K562 (cell line): ENCODE measurements around the gene SORT1. TPM values are rescaled to one million over a fixed set of nuclear protein-coding genes. Genes with fewer than 3 reads are reported as not detected.

Experiments used
- BHLHE40 ChIP-seq: IDR thresholded peaks from 2 replicates; pipeline ENCODE4 v1.6.1; 2011; ENCODE audit warnings: low read length, improper control_type of control experiment
- CCNT2 ChIP-seq: IDR thresholded peaks from 2 replicates; pipeline ENCODE4 v1.6.1; 2011; ENCODE audit warnings: borderline replicate concordance, low read depth, mild to moderate bottlenecking, moderate library complexity, mixed read lengths, low read length; ENCODE audit not compliant: insufficient read length; ENCODE audit errors: extremely low read depth
- CTBP1 ChIP-seq: fragments of 450-650 bp; IDR thresholded peaks from 2 replicates; pipeline ENCODE4 v1.6.1; 2016; ENCODE audit warnings: borderline replicate concordance
- CXXC5 ChIP-seq: fragments of 250-450 bp; sonication (Bioruptor Pico); IDR thresholded peaks from 2 replicates; pipeline ENCODE4 v1.8.0; 2022; ENCODE audit warnings: inconsistent platforms, mild to moderate bottlenecking, moderate library complexity
- GTF2E2 ChIP-seq: fragments of 200-800 bp; sonication (Bioruptor generic); IDR thresholded peaks from 2 replicates; pipeline ENCODE4 v1.6.1; 2016; ENCODE audit warnings: missing genetic modification characterization, missing compliant biosample characterization
- HDGF ChIP-seq: fragments of 450-650 bp; IDR thresholded peaks from 2 replicates; pipeline ENCODE4 v1.6.1; 2016
- KDM2B ChIP-seq: fragments of 250-450 bp; sonication (Bioruptor Pico); IDR thresholded peaks from 2 replicates; pipeline ENCODE4 v1.8.0; 2021; ENCODE audit warnings: mild to moderate bottlenecking, moderate library complexity
- MAFK ChIP-seq: IDR thresholded peaks from 2 replicates; pipeline ENCODE4 v1.6.1; 2011; ENCODE audit warnings: low read length, improper control_type of control experiment
- MBD2 ChIP-seq: sonication (generic); IDR thresholded peaks from 2 replicates; pipeline ENCODE4 v1.6.1; 2016; ENCODE audit warnings: low read depth, borderline replicate concordance
- MYBL2 ChIP-seq, 2 experiments: fragments of 450-650 bp in 1 of 2; sonication (generic) in 1 of 2; formaldehyde crosslinking in 1 of 2; IDR thresholded peaks; 2 replicates each; pipeline versions ENCODE4 v1.6.1 to v1.8.1; 2017 to 2022; ENCODE audit warnings: borderline replicate concordance in 1 of 2, inconsistent platforms in 1 of 2, low read depth in 1 of 2, mild to moderate bottlenecking in 1 of 2, missing genetic modification reagents in 1 of 2, moderate library complexity in 1 of 2
- PML ChIP-seq: IDR thresholded peaks from 2 replicates; pipeline ENCODE4 v1.6.1; 2012; ENCODE audit warnings: low read length, inconsistent platforms
- SAP30 ChIP-seq: fragments of 200-600 bp; sonication (generic); IDR thresholded peaks from 2 replicates; pipeline ENCODE4 v1.6.1; 2012; ENCODE audit warnings: borderline replicate concordance, low read depth, mild to moderate bottlenecking, moderate library complexity, low read length, control low read depth, inconsistent platforms; ENCODE audit not compliant: insufficient read depth, poor library complexity, severe bottlenecking
- SRSF1 ChIP-seq: fragments of 200-400 bp; formaldehyde crosslinking; IDR thresholded peaks from 2 replicates; pipeline ENCODE4 v1.6.1; 2017; ENCODE audit warnings: mild to moderate bottlenecking, low read depth, low read length, moderate library complexity
- ZNF41 ChIP-seq: fragments of 250-450 bp; sonication (Bioruptor Pico); conservative IDR thresholded peaks from 2 replicates; pipeline ENCODE4 v1.4.0; 2020; ENCODE audit warnings: mild to moderate bottlenecking
- ZNF76 ChIP-seq: fragments of 250-450 bp; sonication (Bioruptor Pico); IDR thresholded peaks from 2 replicates; pipeline ENCODE4 v1.4.0; 2020; ENCODE audit warnings: mild to moderate bottlenecking, moderate library complexity, borderline replicate concordance
- polyA plus RNA-seq, 8 experiments: library from polyadenylated mRNA; depleted of rRNA in 4 of 8; stranded (reverse) in 5 of 8; unstranded in 3 of 8; fragments of >200 nt; fragmentation: Nextera tagmentation in 2 of 8; fragmentation: Illumina TruSeq in 1 of 8; extraction: Ambion mirVana in 2 of 8; extraction: Trizol in 1 of 8; gene quantifications; 2 replicates each; pipeline versions ENCODE4 v1.2.1 to v1.2.3, GENCODE V29; 2011 to 2014; ENCODE audit warnings: inconsistent platforms in 1 of 8, missing spikeins in 1 of 8
- total RNA-seq, 7 experiments: library from RNA; depleted of rRNA in 6 of 7; stranded (reverse); fragments of >200 nt in 6 of 7; fragmentation: Illumina TruSeq in 2 of 7; extraction: Trizol in 2 of 7; gene quantifications; 2 replicates each; pipeline versions ENCODE4 v1.2.1 to v1.2.3, GENCODE V29; 2011 to 2021; ENCODE audit warnings: low replicate concordance in 1 of 7
- TF ChIP-seq, protein P1 (sequence below): fragments of 450-650 bp; IDR thresholded peaks from 2 replicates; pipeline ENCODE4 v1.6.1; 2016
- TF ChIP-seq, protein P2 (sequence below): sonication (generic); formaldehyde crosslinking; IDR thresholded peaks from 2 replicates; pipeline ENCODE4 v1.8.1; 2022; ENCODE audit warnings: missing genetic modification reagents
- TF ChIP-seq, protein P3 (sequence below): fragments of 450-650 bp; IDR thresholded peaks from 2 replicates; pipeline ENCODE4 v1.6.1; 2017; ENCODE audit warnings: antibody characterized with exemption, mild to moderate bottlenecking
- TF ChIP-seq, protein P4 (sequence below): fragments of 450-650 bp; formaldehyde crosslinking; IDR thresholded peaks from 2 replicates; pipeline ENCODE4 v1.4.0; 2022; ENCODE audit warnings: mild to moderate bottlenecking, moderate library complexity

SORT1 gene
- total and polyA plus RNA-seq, 9 of the 15 experiments (the other 6 are each of a cell fraction or from before 2014, with no cell fraction given): 27.4 to 112 (median 65.0) TPM

DNA sequence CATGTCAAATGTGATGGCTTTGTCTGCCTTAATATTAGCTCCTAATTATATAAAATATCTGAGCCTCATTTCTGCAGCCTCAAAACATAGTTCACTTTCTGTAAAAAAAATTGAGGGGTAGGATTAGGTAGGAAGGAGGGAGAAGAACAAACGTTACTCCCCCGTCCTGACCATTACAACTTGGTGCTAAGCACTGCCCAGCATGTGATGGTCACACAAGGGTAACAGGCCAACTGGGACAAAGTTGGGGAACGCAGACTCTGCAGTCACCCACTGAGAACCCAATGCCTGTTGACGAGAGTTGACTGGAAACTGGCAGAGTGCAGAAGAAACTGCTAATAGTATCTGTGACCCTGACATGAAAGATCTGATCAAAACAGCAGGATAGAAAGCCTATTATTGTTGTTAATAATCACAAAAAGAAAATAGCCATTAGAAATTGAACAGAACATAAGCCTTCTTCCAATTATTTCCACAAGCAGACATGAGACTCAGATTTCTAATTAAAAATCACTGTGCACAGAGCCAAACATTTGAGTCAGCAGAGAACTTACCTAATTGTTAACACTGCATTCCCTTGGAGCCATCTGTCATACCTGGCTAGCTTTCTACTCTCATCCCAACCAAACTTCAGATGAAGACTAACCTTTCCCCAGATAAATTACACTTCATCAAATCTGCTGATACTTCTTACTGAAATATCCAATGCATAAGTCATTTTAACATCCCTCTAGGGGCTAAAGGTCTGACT is 5.5 kb downstream of the SORT1 start (continued):
- TF ChIP-seq, protein P1, sequence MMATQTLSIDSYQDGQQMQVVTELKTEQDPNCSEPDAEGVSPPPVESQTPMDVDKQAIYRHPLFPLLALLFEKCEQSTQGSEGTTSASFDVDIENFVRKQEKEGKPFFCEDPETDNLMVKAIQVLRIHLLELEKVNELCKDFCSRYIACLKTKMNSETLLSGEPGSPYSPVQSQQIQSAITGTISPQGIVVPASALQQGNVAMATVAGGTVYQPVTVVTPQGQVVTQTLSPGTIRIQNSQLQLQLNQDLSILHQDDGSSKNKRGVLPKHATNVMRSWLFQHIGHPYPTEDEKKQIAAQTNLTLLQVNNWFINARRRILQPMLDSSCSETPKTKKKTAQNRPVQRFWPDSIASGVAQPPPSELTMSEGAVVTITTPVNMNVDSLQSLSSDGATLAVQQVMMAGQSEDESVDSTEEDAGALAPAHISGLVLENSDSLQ: no peak
- TF ChIP-seq KDM2B (CRISPR knock-in tag): no peak
- TF ChIP-seq ZNF76 (CRISPR knock-in tag): 0 out of 2 replicates have a peak, but pooled peaks have one; percentile 33
- 0 out of 2 replicates have a peak, but pooled peaks have one; percentile 27 for TF ChIP-seq ZNF41 (CRISPR knock-in tag)
- peak; percentile 37 for TF ChIP-seq SAP30
- TF ChIP-seq MYBL2 (IDR thresholded peaks at IDR 0.05; ENCODE audit: low read depth): no peak
- TF ChIP-seq MYBL2 (CRISPR knock-in tag; IDR thresholded peaks at IDR 0.05; ENCODE audit: borderline replicate concordance): no peak
- TF ChIP-seq, protein P2, sequence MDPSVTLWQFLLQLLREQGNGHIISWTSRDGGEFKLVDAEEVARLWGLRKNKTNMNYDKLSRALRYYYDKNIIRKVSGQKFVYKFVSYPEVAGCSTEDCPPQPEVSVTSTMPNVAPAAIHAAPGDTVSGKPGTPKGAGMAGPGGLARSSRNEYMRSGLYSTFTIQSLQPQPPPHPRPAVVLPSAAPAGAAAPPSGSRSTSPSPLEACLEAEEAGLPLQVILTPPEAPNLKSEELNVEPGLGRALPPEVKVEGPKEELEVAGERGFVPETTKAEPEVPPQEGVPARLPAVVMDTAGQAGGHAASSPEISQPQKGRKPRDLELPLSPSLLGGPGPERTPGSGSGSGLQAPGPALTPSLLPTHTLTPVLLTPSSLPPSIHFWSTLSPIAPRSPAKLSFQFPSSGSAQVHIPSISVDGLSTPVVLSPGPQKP (CRISPR knock-in tag): no peak
- TF ChIP-seq, protein P3, sequence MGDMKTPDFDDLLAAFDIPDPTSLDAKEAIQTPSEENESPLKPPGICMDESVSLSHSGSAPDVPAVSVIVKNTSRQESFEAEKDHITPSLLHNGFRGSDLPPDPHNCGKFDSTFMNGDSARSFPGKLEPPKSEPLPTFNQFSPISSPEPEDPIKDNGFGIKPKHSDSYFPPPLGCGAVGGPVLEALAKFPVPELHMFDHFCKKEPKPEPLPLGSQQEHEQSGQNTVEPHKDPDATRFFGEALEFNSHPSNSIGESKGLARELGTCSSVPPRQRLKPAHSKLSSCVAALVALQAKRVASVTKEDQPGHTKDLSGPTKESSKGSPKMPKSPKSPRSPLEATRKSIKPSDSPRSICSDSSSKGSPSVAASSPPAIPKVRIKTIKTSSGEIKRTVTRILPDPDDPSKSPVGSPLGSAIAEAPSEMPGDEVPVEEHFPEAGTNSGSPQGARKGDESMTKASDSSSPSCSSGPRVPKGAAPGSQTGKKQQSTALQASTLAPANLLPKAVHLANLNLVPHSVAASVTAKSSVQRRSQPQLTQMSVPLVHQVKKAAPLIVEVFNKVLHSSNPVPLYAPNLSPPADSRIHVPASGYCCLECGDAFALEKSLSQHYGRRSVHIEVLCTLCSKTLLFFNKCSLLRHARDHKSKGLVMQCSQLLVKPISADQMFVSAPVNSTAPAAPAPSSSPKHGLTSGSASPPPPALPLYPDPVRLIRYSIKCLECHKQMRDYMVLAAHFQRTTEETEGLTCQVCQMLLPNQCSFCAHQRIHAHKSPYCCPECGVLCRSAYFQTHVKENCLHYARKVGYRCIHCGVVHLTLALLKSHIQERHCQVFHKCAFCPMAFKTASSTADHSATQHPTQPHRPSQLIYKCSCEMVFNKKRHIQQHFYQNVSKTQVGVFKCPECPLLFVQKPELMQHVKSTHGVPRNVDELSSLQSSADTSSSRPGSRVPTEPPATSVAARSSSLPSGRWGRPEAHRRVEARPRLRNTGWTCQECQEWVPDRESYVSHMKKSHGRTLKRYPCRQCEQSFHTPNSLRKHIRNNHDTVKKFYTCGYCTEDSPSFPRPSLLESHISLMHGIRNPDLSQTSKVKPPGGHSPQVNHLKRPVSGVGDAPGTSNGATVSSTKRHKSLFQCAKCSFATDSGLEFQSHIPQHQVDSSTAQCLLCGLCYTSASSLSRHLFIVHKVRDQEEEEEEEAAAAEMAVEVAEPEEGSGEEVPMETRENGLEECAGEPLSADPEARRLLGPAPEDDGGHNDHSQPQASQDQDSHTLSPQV: no peak
- TF ChIP-seq HDGF: no peak
- TF ChIP-seq PML: no peak
- TF ChIP-seq, protein P4, sequence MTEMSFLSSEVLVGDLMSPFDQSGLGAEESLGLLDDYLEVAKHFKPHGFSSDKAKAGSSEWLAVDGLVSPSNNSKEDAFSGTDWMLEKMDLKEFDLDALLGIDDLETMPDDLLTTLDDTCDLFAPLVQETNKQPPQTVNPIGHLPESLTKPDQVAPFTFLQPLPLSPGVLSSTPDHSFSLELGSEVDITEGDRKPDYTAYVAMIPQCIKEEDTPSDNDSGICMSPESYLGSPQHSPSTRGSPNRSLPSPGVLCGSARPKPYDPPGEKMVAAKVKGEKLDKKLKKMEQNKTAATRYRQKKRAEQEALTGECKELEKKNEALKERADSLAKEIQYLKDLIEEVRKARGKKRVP (CRISPR knock-in tag): 0 out of 2 replicates have a peak, but pooled peaks have one; percentile 42
- no peak for TF ChIP-seq CTBP1
- no peak for TF ChIP-seq SRSF1
- no peak for TF ChIP-seq MAFK
- peak; percentile 32; the same call in 1 of the 2 replicates for TF ChIP-seq CXXC5 (CRISPR knock-in tag)
- 0 out of 2 replicates have a peak, but pooled peaks have one; percentile 35 for TF ChIP-seq GTF2E2
- TF ChIP-seq BHLHE40: no peak
- no peak for TF ChIP-seq MBD2
- no peak for TF ChIP-seq CCNT2
